ENCODE data around the gene GLOD4.
"Not testable (repeated sequence)": the region's sequence is repeated elsewhere in the genome, so short reads cannot be mapped to it uniquely, and the experiment has no call there.

The GLOD4 gene

GRCh38 chr17:760371-760770 is 21.7 kb downstream of the GLOD4 start:
- no peaks in the 10 kb centered on the region for H3K4me1 ChIP-seq (ENCODE audit: insufficient read depth, low read length)
- no peaks in the 10 kb centered on the region for H4K20me1 ChIP-seq (ENCODE audit: insufficient read depth, low read length)
- H3K36me3 ChIP-seq (ENCODE audit: insufficient read depth, low read length): peaks cover 74% of the 10 kb centered on the region
- no peaks in the 10 kb centered on the region for H3K9me3 ChIP-seq (ENCODE audit: insufficient read depth, low read length, severe bottlenecking)
- ATAC-seq (ENCODE audit: insufficient read depth, low read depth): no peak
- H3K4me2 ChIP-seq (ENCODE audit: insufficient read depth, low read length): no peak overlapping the region
- DNase-seq: no peak
- no peak overlapping the region for H2AFZ ChIP-seq (ENCODE audit: low read depth, low read length)
- H3K27me3 ChIP-seq (ENCODE audit: insufficient read depth, low read length, poor library complexity): no peaks in the 10 kb centered on the region
- H3K27ac ChIP-seq (ENCODE audit: low read length): no peak overlapping the region
- H3K4me3 ChIP-seq (ENCODE audit: low read depth in 1 of 2, low read length in 2 of 2): no peak overlapping the region
- H3K79me2 ChIP-seq (ENCODE audit: insufficient read depth, low read length): no peaks in the 10 kb centered on the region
- H3K9ac ChIP-seq (ENCODE audit: low read depth, low read length): no peak overlapping the region
- TF ChIP-seq, protein P1, sequence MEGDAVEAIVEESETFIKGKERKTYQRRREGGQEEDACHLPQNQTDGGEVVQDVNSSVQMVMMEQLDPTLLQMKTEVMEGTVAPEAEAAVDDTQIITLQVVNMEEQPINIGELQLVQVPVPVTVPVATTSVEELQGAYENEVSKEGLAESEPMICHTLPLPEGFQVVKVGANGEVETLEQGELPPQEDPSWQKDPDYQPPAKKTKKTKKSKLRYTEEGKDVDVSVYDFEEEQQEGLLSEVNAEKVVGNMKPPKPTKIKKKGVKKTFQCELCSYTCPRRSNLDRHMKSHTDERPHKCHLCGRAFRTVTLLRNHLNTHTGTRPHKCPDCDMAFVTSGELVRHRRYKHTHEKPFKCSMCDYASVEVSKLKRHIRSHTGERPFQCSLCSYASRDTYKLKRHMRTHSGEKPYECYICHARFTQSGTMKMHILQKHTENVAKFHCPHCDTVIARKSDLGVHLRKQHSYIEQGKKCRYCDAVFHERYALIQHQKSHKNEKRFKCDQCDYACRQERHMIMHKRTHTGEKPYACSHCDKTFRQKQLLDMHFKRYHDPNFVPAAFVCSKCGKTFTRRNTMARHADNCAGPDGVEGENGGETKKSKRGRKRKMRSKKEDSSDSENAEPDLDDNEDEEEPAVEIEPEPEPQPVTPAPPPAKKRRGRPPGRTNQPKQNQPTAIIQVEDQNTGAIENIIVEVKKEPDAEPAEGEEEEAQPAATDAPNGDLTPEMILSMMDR (IDR thresholded peaks at IDR 0.05; ENCODE audit: borderline replicate concordance, extremely low read depth, low read length, poor library complexity, severe bottlenecking): no peak
- TF ChIP-seq EZH2 (IDR thresholded peaks at IDR 0.05; ENCODE audit: borderline replicate concordance, low read depth, low read length, severe bottlenecking): no peak

DNA sequence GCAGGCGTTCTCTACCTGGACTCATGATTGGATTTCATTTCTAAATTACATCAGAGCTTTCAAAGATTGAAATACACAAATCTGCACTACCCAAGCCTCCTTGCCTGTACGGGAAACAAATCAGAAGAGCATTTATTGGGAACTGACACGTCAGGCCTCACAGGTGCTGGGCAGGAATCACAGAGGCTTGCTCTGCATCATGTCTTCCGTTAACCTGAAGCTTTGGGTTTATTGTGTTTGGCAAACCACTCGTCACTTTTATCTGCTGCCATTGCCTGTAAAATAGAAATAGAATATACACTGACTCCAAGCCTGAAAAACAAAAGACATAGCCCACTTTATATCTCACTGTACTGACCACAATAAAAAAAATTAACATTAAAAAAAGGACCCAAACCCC is 22.1 kb downstream of the GLOD4 start:
- Histone ChIP-seq H3K27me3 (ENCODE audit: insufficient read depth, low read length, poor library complexity) (no peaks in the 10 kb centered on the region), H3K4me3 (ENCODE audit: low read depth in 1 of 2, low read length in 2 of 2) (no peak overlapping the region), H3K9ac (ENCODE audit: low read depth, low read length) (no peak overlapping the region), H3K79me2 (ENCODE audit: insufficient read depth, low read length) (no peaks in the 10 kb centered on the region), H3K4me1 (ENCODE audit: insufficient read depth, low read length) (no peaks in the 10 kb centered on the region), H2AFZ (ENCODE audit: low read depth, low read length) (no peak overlapping the region), H4K20me1 (ENCODE audit: insufficient read depth, low read length) (no peaks in the 10 kb centered on the region), H3K4me2 (ENCODE audit: insufficient read depth, low read length) (no peak overlapping the region), H3K9me3 (ENCODE audit: insufficient read depth, low read length, severe bottlenecking) (no peaks in the 10 kb centered on the region), H3K27ac (ENCODE audit: low read length) (no peak overlapping the region), H3K36me3 (ENCODE audit: insufficient read depth, low read length) (peaks cover 70% of the 10 kb centered on the region)
- ATAC-seq (ENCODE audit: insufficient read depth, low read depth): no peak
- no peak for DNase-seq
- TF ChIP-seq, protein P1 (IDR thresholded peaks at IDR 0.05; ENCODE audit: borderline replicate concordance, extremely low read depth, low read length, poor library complexity, severe bottlenecking): no peak
- TF ChIP-seq EZH2 (IDR thresholded peaks at IDR 0.05; ENCODE audit: borderline replicate concordance, low read depth, low read length, severe bottlenecking): no peak

- H3K9ac ChIP-seq (ENCODE audit: low read depth, low read length); H3K4me3 ChIP-seq (ENCODE audit: low read depth in 1 of 2, low read length in 2 of 2); ATAC-seq (ENCODE audit: insufficient read depth, low read depth); H3K27ac ChIP-seq (ENCODE audit: low read length); DNase-seq; H4K20me1 ChIP-seq (ENCODE audit: insufficient read depth, low read length); H3K9me3 ChIP-seq (ENCODE audit: insufficient read depth, low read length, severe bottlenecking); H2AFZ ChIP-seq (ENCODE audit: low read depth, low read length); H3K4me1 ChIP-seq (ENCODE audit: insufficient read depth, low read length); H3K27me3 ChIP-seq (ENCODE audit: insufficient read depth, low read length, poor library complexity); H3K4me2 ChIP-seq (ENCODE audit: insufficient read depth, low read length); H3K79me2 ChIP-seq (ENCODE audit: insufficient read depth, low read length): not testable (repeated sequence)
- H3K36me3 ChIP-seq (ENCODE audit: insufficient read depth, low read length): peaks cover 41% of the 10 kb centered on the region
These were observed 26.0 kb downstream of the GLOD4 start for GRCh38 chr17:756010-756567.

DNA sequence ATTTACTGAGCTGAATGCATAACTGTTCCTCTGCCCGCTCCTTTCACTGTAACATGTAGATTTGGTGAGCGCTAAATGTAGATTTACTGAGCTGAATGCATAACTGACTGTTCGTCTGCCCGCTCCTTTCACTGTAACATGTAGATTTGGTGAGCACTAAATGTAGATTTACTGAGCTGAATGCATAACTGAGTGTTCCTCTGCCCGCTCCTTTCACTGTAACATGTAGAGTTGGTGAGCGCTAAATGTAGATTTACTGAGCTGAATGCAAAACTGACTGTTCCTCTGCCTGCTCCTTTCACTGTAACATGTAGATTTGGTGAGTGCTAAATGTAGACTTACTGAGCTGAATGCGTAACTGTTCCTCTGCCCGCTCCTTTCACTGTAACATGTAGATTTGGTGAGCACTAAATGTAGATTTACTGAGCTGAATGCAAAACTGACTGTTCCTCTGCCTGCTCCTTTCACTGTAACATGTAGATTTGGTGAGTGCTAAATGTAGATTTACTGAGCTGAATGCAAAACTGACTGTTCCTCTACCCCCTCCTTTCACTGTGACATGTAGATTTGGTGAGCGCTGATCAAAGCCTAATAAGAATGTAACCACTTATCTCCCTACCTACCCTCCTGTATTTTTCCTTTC is 26.6 kb downstream of the GLOD4 start:
- H3K27ac ChIP-seq (ENCODE audit: low read length); H3K4me3 ChIP-seq (ENCODE audit: low read depth in 1 of 2, low read length in 2 of 2); DNase-seq; H2AFZ ChIP-seq (ENCODE audit: low read depth, low read length); ATAC-seq (ENCODE audit: insufficient read depth, low read depth); H3K4me2 ChIP-seq (ENCODE audit: insufficient read depth, low read length); H3K27me3 ChIP-seq (ENCODE audit: insufficient read depth, low read length, poor library complexity); H3K9me3 ChIP-seq (ENCODE audit: insufficient read depth, low read length, severe bottlenecking); H4K20me1 ChIP-seq (ENCODE audit: insufficient read depth, low read length); H3K9ac ChIP-seq (ENCODE audit: low read depth, low read length): not testable (repeated sequence)
- peaks cover 16% of the 10 kb centered on the region for H3K79me2 ChIP-seq (ENCODE audit: insufficient read depth, low read length)
- H3K4me1 ChIP-seq (ENCODE audit: insufficient read depth, low read length): peaks cover 16% of the 10 kb centered on the region
- H3K36me3 ChIP-seq (ENCODE audit: insufficient read depth, low read length): peaks cover 34% of the 10 kb centered on the region

All from DND-41 (cell line).